GM18508 (cell line): ENCODE data around the gene CLCNKB.

ENCODE experiments used
- ATAC-seq: cut with Tn5 transposase; IDR thresholded peaks from one replicate; pipeline ENCODE4 v1.9.1; 2021; ENCODE audit warnings: moderate number of reproducible peaks; ENCODE audit not compliant: insufficient read depth, unreplicated experiment

The CLCNKB gene

GRCh38 chr1:16090076-16090826, 46.7 kb downstream of the CLCNKB start:
- no peak for ATAC-seq

- no peak for ATAC-seq
Measured at GRCh38 chr1:16091296-16091695, 47.7 kb downstream of the CLCNKB start.

GRCh38 chr1:16092097-16092922, 48.7 kb downstream of the CLCNKB start:
- no peak for ATAC-seq

GRCh38 chr1:16092923-16093511, 49.4 kb downstream of the CLCNKB start:
- ATAC-seq, result no peak

GRCh38 chr1:16093611-16094010, 50.0 kb downstream of the CLCNKB start:
- no peak for ATAC-seq

- no peak for ATAC-seq
Measured at GRCh38 chr1:16094453-16095158, 51.0 kb downstream of the CLCNKB start.

- no peak for ATAC-seq
Measured at GRCh38 chr1:16095447-16095846, 51.9 kb downstream of the CLCNKB start.

- ATAC-seq, result no peak
Measured at GRCh38 chr1:16099412-16099811, 55.8 kb downstream of the CLCNKB start.

- ATAC-seq, result no peak
Measured at GRCh38 chr1:16101623-16102022, 58.0 kb downstream of the CLCNKB start.
